GM21515 (cell line): ENCODE data around the gene IGF2BP3.

ENCODE experiments used
- ATAC-seq: cut with Tn5 transposase; IDR thresholded peaks from one replicate; pipeline ENCODE4 v1.9.1; 2021; ENCODE audit not compliant: unreplicated experiment

The IGF2BP3 gene

GRCh38 chr7:23272275-23272674 is 198.0 kb downstream of the IGF2BP3 start:
- ATAC-seq = no peak

GRCh38 chr7:23268746-23269145 is 201.5 kb downstream of the IGF2BP3 start:
- ATAC-seq = no peak

GRCh38 chr7:23268167-23268566 is 202.1 kb downstream of the IGF2BP3 start:
- ATAC-seq = no peak

GRCh38 chr7:23267357-23267756 is 202.9 kb downstream of the IGF2BP3 start:
- ATAC-seq = no peak

- no peak for ATAC-seq
Observed at GRCh38 chr7:23266918-23267317, 203.4 kb downstream of the IGF2BP3 start.

GRCh38 chr7:23264916-23265458 is 205.3 kb downstream of the IGF2BP3 start:
- no peak for ATAC-seq

GRCh38 chr7:23261843-23262452 is 208.3 kb downstream of the IGF2BP3 start:
- ATAC-seq = peak; percentile 88

- no peak for ATAC-seq
Observed at GRCh38 chr7:23260371-23260770, 209.9 kb downstream of the IGF2BP3 start.
